ENCODE results near the gene SERINC4.
"Not testable (repeated sequence)": the region's sequence is repeated elsewhere in the genome, so short reads cannot be mapped to it uniquely, and the experiment has no call there.

The SERINC4 gene

GRCh38 chr15:43808960-43809678, 9.1 kb upstream of the SERINC4 start:
- Mint-ChIP-seq H3K4me1 (ENCODE audit: low read depth) (peaks cover 6% of the 10 kb centered on the region), H3K9me3 (no peaks in the 10 kb centered on the region), H3K27me3 (no peaks in the 10 kb centered on the region), H3K4me3 (no peak overlapping the region), H3K27ac (peak overlapping the region; percentile 69), H3K36me3 (ENCODE audit: low read depth) (peaks cover 96% of the 10 kb centered on the region)
- no peak for DNase-seq

GRCh38 chr15:43808435-43808950, 8.5 kb upstream of the SERINC4 start:
- H3K27ac Mint-ChIP-seq: peak overlapping the region; percentile 33
- no peaks in the 10 kb centered on the region for H3K27me3 Mint-ChIP-seq

GRCh38 chr15:43802676-43803075, 2.7 kb upstream of the SERINC4 start:
- Mint-ChIP-seq H3K36me3 (ENCODE audit: low read depth) (peaks cover 97% of the 10 kb centered on the region), H3K4me1 (ENCODE audit: low read depth) (peaks cover 32% of the 10 kb centered on the region), H3K27ac (peak overlapping the region; percentile 47)
- H3K4me3 Mint-ChIP-seq, DNase-seq, H3K9me3 Mint-ChIP-seq, H3K27me3 Mint-ChIP-seq: not testable (repeated sequence)

More at GRCh38 chr15:43808435-43808950, 8.5 kb upstream of the SERINC4 start:
- no peaks in the 10 kb centered on the region for H3K9me3 Mint-ChIP-seq
- peaks cover 6% of the 10 kb centered on the region for H3K4me1 Mint-ChIP-seq (ENCODE audit: low read depth)
- H3K4me3 Mint-ChIP-seq: no peak overlapping the region
- H3K36me3 Mint-ChIP-seq (ENCODE audit: low read depth): peaks cover 96% of the 10 kb centered on the region
- DNase-seq: no peak

GRCh38 chr15:43800286-43801141, 494 bp upstream of the SERINC4 start, which contains the start of gene HYPK:
Gene HYPK (plus strand): TSS chr15:43800599. CDS start chr15:43800623, 24 bp downstream.
- peak; percentile 93 for DNase-seq
- Mint-ChIP-seq H3K9me3 (no peaks in the 10 kb centered on the region), H3K27ac (peak within 1 kb of the TSS; percentile 98), H3K4me1 (ENCODE audit: low read depth) (peaks cover 44% of the 10 kb centered on the region), H3K27me3 (no peaks in the 10 kb centered on the region), H3K36me3 (ENCODE audit: low read depth) (peaks cover 98% of the 10 kb centered on the region), H3K4me3 (peak within 1 kb of the TSS; percentile 99)

- Mint-ChIP-seq H3K4me3 (no peak overlapping the region), H3K9me3 (no peaks in the 10 kb centered on the region), H3K27ac (peak overlapping the region; percentile 98), H3K36me3 (ENCODE audit: low read depth) (peaks cover 98% of the 10 kb centered on the region), H3K4me1 (ENCODE audit: low read depth) (peaks cover 55% of the 10 kb centered on the region), H3K27me3 (no peaks in the 10 kb centered on the region)
- DNase-seq: no peak
Observed at GRCh38 chr15:43799209-43799944, 643 bp downstream of the SERINC4 start.

- no peak overlapping the region for H3K4me3 Mint-ChIP-seq
- H3K9me3 Mint-ChIP-seq: no peaks in the 10 kb centered on the region
- H3K4me1 Mint-ChIP-seq (ENCODE audit: low read depth): peaks cover 67% of the 10 kb centered on the region
- H3K27ac Mint-ChIP-seq: peak overlapping the region; percentile 99
- peaks cover 93% of the 10 kb centered on the region for H3K36me3 Mint-ChIP-seq (ENCODE audit: low read depth)
- no peak for DNase-seq
- no peaks in the 10 kb centered on the region for H3K27me3 Mint-ChIP-seq
Observed at GRCh38 chr15:43796566-43796965, 3.5 kb downstream of the SERINC4 start.

- Mint-ChIP-seq H3K36me3 (ENCODE audit: low read depth) (peaks cover 87% of the 10 kb centered on the region), H3K4me1 (ENCODE audit: low read depth) (peaks cover 65% of the 10 kb centered on the region), H3K27ac (peak overlapping the region; percentile 99), H3K9me3 (no peaks in the 10 kb centered on the region), H3K27me3 (no peaks in the 10 kb centered on the region), H3K4me3 (no peak overlapping the region)
- no peak for DNase-seq
Observed at GRCh38 chr15:43795997-43796396, 4.0 kb downstream of the SERINC4 start.

GRCh38 chr15:43795197-43795596, 4.8 kb downstream of the SERINC4 start:
- Mint-ChIP-seq H3K4me1 (ENCODE audit: low read depth) (peaks cover 63% of the 10 kb centered on the region), H3K27ac (peak overlapping the region; percentile 99), H3K36me3 (ENCODE audit: low read depth) (peaks cover 79% of the 10 kb centered on the region), H3K9me3 (no peaks in the 10 kb centered on the region), H3K27me3 (no peaks in the 10 kb centered on the region), H3K4me3 (no peak overlapping the region)
- DNase-seq: no peak

GRCh38 chr15:43794269-43795037, 5.6 kb downstream of the SERINC4 start:
- H3K4me3 Mint-ChIP-seq: peak overlapping the region; percentile 96
- DNase-seq: no peak
- H3K27me3 Mint-ChIP-seq: no peaks in the 10 kb centered on the region
- peak overlapping the region; percentile 99 for H3K27ac Mint-ChIP-seq
- H3K9me3 Mint-ChIP-seq: no peaks in the 10 kb centered on the region
- peaks cover 72% of the 10 kb centered on the region for H3K36me3 Mint-ChIP-seq (ENCODE audit: low read depth)
- H3K4me1 Mint-ChIP-seq (ENCODE audit: low read depth): peaks cover 55% of the 10 kb centered on the region

GRCh38 chr15:43793647-43794046, 6.4 kb downstream of the SERINC4 start:
- Mint-ChIP-seq H3K27ac (peak overlapping the region; percentile 99), H3K4me1 (ENCODE audit: low read depth) (peaks cover 47% of the 10 kb centered on the region), H3K9me3 (no peaks in the 10 kb centered on the region), H3K4me3 (peak overlapping the region; percentile 96), H3K36me3 (ENCODE audit: low read depth) (peaks cover 65% of the 10 kb centered on the region), H3K27me3 (no peaks in the 10 kb centered on the region)
- no peak for DNase-seq

- Mint-ChIP-seq H3K4me1 (ENCODE audit: low read depth) (peaks cover 42% of the 10 kb centered on the region), H3K4me3 (peak overlapping the region; percentile 96), H3K27ac (peak overlapping the region; percentile 99), H3K27me3 (no peaks in the 10 kb centered on the region), H3K9me3 (no peaks in the 10 kb centered on the region), H3K36me3 (ENCODE audit: low read depth) (peaks cover 58% of the 10 kb centered on the region)
- peak; percentile 46 for DNase-seq
Observed at GRCh38 chr15:43792761-43793476, 7.1 kb downstream of the SERINC4 start.

- Mint-ChIP-seq H3K9me3 (no peaks in the 10 kb centered on the region), H3K4me1 (ENCODE audit: low read depth) (peaks cover 42% of the 10 kb centered on the region), H3K27me3 (no peaks in the 10 kb centered on the region), H3K36me3 (ENCODE audit: low read depth) (peaks cover 51% of the 10 kb centered on the region), H3K4me3 (peak within 1 kb of the TSS; percentile 96), H3K27ac (peak within 1 kb of the TSS; percentile 99)
- DNase-seq: peak; percentile 100
Observed at GRCh38 chr15:43791993-43792760, 7.8 kb downstream of the SERINC4 start, which contains the start of gene SERF2. Gene SERF2 (plus strand): TSS chr15:43792320. CDS start chr15:43792377, 57 bp downstream.
